ES-I3 (cell line): ENCODE results near the gene MUSTN1.

Source experiments
- H3K36me3 ChIP-seq: 2 replicates; pipeline ENCODE4 v1.6.1; 2013; ENCODE audit warnings: mild to moderate bottlenecking, low read length, control low read depth, moderate library complexity; ENCODE audit not compliant: insufficient read depth
- H3K4me1 ChIP-seq: 2 replicates; pipeline ENCODE4 v1.6.1; 2013; ENCODE audit warnings: mild to moderate bottlenecking, control low read depth, low read length; ENCODE audit not compliant: insufficient read depth
- H3K9ac ChIP-seq: 2 replicates; pipeline ENCODE4 v1.6.1; 2013; ENCODE audit warnings: low read depth, mild to moderate bottlenecking, low read length, moderate library complexity
- H3K9me3 ChIP-seq: 2 replicates; pipeline ENCODE4 v1.6.1; 2013; ENCODE audit warnings: mild to moderate bottlenecking, low read length, moderate library complexity; ENCODE audit not compliant: control insufficient read depth, insufficient read depth

Gene MUSTN1

DNA sequence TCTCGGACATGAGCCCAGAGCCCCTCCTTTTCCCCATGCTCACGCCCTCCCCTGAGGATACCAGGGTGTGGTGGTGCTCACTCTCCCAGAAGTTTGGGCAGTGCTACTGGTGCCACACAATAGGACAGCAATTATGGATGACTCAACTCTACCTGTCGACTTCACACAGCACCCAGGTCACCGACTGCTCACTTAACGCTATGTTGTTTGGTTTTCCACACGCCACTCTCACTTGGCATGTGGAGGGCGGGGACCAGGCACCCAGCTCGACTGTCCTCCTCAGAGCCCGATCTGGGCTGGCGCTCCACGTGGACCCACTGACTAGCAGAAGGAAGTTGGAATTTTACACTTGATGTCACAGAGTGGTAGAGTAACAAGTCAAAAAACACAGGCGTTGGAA, 31.6 kb upstream of the MUSTN1 start:
- H3K9me3 ChIP-seq, result no peaks in the 10 kb centered on the region
- no peaks in the 10 kb centered on the region for H3K4me1 ChIP-seq
- H3K36me3 ChIP-seq, result no peaks in the 10 kb centered on the region
- H3K9ac ChIP-seq, result no peak overlapping the region

DNA sequence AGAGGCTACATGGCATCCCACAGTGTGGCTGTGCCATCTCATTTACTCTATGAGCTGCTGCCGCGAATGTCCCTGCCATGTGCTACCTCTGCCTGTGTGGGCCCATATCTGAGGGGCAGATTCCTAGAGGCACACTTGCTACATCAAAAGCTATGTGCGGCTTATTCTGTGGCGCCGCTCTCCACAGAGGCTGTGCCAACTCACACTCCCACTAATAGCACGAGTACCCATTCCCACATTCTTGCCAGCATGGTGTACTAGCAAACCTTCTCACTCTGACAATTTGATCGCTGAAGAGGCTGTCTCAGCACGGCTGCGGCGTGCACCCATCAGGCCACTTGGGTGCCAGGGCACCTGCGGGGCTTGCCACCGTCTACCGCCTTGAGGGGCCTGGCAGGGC, 31.2 kb upstream of the MUSTN1 start:
- no peak overlapping the region for H3K9ac ChIP-seq
- H3K36me3 ChIP-seq, result no peaks in the 10 kb centered on the region
- no peaks in the 10 kb centered on the region for H3K4me1 ChIP-seq
- H3K9me3 ChIP-seq, result no peaks in the 10 kb centered on the region

DNA sequence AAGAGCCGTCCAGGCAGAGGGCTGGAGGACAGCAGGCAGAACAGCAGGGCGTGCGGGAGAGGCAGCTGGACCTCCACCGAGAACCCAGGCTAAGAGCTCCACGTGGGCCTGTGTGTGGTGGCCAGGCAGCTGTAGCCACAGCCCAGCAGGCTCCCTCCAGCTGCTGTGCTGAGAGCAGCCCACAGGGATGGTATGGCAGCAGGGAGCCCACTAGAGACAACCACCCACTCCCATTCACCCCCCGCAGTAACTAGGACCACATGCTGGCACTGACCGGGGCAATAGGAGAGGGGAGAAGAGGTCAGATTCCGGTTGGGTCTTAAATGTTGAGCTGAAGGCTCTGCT, 25.6 kb upstream of the MUSTN1 start:
- H3K4me1 ChIP-seq, result no peaks in the 10 kb centered on the region
- H3K36me3 ChIP-seq, result no peaks in the 10 kb centered on the region
- no peak overlapping the region for H3K9ac ChIP-seq
- H3K9me3 ChIP-seq, result no peaks in the 10 kb centered on the region

DNA sequence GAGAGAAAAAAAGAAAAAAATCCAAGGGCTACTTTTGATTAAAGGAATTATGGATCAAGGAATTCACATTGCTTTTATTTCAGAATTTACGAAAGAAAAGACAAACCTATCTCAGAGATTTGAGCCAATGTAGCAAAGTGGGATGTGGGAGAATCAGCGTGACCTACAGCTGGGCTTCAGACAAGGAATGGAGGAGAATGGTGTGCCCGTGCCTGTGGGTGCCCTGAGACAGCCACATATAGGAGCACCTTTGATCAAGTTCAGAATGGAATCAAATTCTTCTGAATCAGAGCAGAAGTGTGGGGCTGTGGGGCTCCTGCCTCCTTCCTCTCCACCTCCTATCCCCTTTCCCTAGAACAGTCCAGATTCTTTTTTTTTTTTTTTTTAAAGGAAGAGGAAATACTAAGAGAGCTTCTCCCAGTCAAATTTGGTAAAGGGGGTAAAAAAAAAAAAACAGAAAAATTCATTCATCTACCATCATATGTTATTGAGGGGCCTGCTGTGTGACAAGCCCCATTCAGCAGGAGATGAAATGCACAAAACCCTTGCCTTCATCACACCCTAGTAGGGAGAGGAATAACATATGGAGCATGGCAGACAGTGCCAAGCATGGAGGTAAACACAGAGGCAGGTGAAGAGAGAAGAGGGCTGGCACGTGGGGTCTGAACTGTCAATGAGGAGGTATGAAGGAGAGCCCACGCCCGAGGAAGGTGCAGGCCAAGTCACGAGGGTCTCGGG, 25.0 kb upstream of the MUSTN1 start:
- H3K4me1 ChIP-seq, result no peaks in the 10 kb centered on the region
- H3K36me3 ChIP-seq, result no peaks in the 10 kb centered on the region
- H3K9me3 ChIP-seq, result no peaks in the 10 kb centered on the region
- H3K9ac ChIP-seq, result no peak overlapping the region

DNA sequence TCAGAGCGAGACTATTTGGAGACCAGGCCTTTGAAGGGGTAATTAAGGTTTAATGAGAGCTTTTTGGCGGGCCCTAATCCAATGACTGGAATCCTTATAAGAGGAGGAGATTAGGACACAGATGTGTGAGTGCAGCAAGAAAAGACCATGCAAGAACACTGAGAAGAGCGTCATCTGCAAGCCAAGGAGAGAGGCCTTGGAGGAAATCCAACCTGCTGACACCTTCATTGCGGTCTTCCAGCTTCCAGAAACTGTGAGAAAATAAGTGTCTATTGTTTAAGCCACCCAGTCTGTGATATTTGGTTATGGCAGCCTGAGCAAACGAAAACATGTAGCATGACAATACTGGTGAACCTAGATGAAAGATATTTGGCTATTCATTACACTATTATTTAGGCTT, 23.0 kb upstream of the MUSTN1 start:
- no peak overlapping the region for H3K9ac ChIP-seq
- no peaks in the 10 kb centered on the region for H3K4me1 ChIP-seq
- no peaks in the 10 kb centered on the region for H3K9me3 ChIP-seq
- no peaks in the 10 kb centered on the region for H3K36me3 ChIP-seq

DNA sequence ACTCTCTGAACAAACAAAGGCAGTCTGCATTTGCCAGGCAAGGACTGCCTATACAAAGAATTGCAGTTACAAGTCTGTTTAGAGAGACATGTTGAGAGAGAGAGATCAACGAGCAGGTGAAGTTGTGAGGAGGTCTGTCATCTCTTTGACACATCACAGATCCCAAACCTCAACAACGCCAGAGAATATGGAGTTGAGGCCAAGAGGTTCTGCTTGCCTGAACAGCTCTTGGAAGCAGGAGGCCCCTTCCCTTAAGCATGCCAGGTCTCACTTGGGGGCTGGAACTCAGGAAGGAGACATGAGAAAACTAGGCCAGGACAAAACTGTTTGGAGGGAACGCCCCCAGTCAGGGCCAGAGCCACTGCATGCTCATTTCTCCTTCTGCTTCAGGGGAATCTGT, 22.3 kb upstream of the MUSTN1 start:
- Histone ChIP-seq H3K4me1 (no peaks in the 10 kb centered on the region), H3K9me3 (no peaks in the 10 kb centered on the region), H3K9ac (no peak overlapping the region), H3K36me3 (no peaks in the 10 kb centered on the region; the same call in 1 of the 2 replicates)

DNA sequence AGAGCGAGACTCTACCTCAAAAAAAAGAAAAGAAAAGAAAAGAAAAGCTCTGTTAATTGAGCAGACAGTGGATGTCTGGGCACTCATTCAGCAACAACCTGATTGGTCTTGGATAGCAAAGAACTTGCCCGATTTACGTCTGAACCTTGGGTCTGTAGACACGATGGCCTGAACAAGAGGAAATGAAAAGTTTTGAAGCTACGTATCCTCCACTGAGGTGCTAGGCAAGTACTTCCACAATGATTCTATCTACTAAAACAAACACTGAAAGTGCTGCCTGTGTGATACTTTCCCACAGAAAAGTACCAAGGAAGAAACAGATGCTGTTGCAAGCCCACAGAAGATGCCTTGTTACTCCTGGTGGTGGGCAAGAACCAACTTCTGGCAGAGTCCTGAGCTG, 21.8 kb upstream of the MUSTN1 start:
- no peak overlapping the region for H3K9ac ChIP-seq

DNA sequence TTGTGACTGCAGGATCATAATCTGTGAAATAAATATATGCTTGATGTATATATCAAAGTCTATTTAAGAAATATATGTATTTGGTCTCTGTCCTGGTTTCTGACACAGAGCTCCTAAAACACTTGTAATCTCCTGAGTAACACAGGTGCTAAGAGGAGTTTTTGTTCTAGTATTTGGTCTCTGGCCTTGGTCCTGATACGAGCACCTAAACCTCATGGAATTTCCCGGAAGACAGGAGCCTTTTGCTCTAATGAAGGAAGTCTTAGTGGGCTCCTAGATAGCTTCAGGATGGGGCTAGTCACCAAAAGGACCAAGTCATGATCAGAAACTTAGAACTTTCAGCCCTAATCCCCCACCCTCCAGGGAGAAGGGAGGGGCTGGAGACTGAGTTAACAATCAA, 19.2 kb upstream of the MUSTN1 start:
- H3K9ac ChIP-seq, result no peak overlapping the region
- H3K9me3 ChIP-seq, result no peaks in the 10 kb centered on the region
- H3K36me3 ChIP-seq, result no peaks in the 10 kb centered on the region; the same call in 1 of the 2 replicates
- no peaks in the 10 kb centered on the region for H3K4me1 ChIP-seq

More for the DNA sequence above, 21.8 kb upstream of the MUSTN1 start:
- Histone ChIP-seq H3K4me1 (no peaks in the 10 kb centered on the region), H3K9me3 (no peaks in the 10 kb centered on the region), H3K36me3 (no peaks in the 10 kb centered on the region; the same call in 1 of the 2 replicates)

DNA sequence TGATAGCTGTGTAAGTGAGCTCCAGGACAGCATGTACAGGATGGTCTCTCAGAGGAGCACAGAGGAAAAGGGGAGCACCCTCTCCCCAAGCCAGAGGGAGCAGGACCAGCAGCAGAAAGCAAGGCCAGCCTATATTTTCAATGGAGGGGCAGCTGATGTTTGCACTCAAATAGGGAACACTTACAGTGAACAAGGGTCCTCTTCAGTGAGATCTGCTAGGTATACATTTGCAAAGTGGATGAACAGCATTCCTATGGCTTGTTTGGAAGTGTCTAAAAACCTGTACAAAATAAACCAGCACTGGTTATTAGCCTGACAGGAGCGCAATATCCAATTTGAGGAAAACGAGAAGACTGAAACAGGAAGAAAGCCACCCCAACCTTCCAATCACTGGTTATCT, 17.6 kb upstream of the MUSTN1 start:
- H3K4me1 ChIP-seq, result no peaks in the 10 kb centered on the region

DNA sequence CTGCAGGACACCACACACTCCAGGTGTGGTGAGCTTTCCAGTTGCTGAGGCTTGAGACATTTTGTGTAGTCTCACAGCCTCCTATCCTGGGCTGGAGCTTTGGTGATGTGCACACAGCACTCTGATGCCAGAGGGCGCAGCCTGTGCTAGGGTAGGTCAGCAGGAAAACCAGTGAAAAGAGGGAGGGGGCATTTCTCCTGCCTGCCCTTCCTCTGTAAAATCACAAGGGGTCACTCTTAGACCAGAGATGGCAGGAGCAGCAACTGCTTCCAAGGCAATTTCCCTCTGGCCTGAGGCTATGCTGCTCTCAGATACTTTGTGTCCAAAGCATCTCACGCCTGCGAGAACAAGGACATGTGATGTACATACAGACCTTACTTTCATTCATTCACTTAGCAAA, 16.5 kb upstream of the MUSTN1 start:
- H3K4me1 ChIP-seq, result no peaks in the 10 kb centered on the region
- no peak overlapping the region for H3K9ac ChIP-seq
- H3K36me3 ChIP-seq, result peaks cover 7% of the 10 kb centered on the region; the same call in 1 of the 2 replicates
- H3K9me3 ChIP-seq, result no peaks in the 10 kb centered on the region

More for the DNA sequence above, 17.6 kb upstream of the MUSTN1 start:
- no peak overlapping the region for H3K9ac ChIP-seq
- peaks cover 7% of the 10 kb centered on the region; the same call in 1 of the 2 replicates for H3K36me3 ChIP-seq
- no peaks in the 10 kb centered on the region for H3K9me3 ChIP-seq

DNA sequence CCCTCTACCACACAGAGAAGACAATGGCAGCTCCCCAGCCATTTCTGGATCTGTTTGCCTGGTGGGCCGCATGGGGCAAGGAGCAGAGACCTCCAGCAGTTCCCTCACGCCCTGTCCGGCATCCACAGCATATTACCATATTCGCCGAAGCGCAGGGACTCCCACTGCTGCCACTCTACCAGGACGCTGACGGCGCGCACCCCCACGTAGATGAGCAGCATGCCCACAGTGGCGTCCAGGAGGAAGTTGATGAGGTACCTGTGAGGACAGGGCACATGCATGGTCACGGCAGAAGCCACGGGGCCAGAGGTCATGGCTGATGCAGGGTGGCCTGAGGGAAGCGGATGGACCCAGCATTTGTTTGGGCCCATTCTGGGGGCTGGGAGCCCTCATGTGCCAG, 14.8 kb upstream of the MUSTN1 start:
- Histone ChIP-seq H3K9ac (no peak overlapping the region), H3K36me3 (peaks cover 7% of the 10 kb centered on the region; the same call in 1 of the 2 replicates), H3K9me3 (no peaks in the 10 kb centered on the region), H3K4me1 (no peaks in the 10 kb centered on the region)

DNA sequence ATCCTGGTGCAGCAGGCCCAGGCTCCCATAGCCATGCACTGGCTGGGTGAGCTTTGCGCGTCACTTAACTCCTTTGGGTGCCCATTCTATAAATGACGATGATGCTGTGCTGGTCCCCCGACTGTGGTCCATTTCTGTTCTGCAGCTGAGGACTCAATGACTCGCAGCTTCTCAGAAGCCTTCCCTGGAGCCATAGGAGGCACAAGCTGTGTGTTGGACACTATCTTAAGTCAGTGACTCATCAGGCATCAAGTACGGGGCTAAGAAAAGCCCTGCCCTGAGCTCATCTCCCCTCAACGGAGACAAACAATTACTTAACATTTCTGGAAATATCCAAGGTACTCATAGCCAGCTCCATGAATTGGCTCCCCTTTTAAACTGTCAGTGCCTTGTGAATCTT, 13.8 kb upstream of the MUSTN1 start:
- no peaks in the 10 kb centered on the region for H3K9me3 ChIP-seq
- H3K9ac ChIP-seq, result no peak overlapping the region
- H3K4me1 ChIP-seq, result no peaks in the 10 kb centered on the region
- H3K36me3 ChIP-seq, result peaks cover 7% of the 10 kb centered on the region; the same call in 1 of the 2 replicates

DNA sequence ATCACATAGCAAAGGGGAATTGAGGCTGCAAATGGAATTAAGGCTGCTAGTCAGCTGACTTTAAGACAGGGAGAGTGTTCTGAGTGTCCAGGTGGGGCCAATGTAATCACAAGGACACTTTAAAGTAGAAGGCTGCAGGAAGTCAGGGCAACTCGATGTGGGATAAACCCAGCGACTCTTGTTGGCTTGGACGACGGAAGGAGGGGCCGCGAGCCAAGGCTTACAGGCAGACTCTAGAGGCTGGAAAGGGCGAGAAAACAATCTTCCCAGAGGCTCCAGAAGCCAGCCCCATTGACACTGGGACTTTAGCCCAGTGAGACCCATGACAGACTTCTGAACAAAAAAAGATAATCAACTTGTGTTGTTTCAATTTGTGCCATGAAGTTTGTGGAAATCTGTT, 12.9 kb upstream of the MUSTN1 start:
- H3K4me1 ChIP-seq, result no peaks in the 10 kb centered on the region
- peaks cover 7% of the 10 kb centered on the region; the same call in 1 of the 2 replicates for H3K36me3 ChIP-seq
- H3K9me3 ChIP-seq, result no peaks in the 10 kb centered on the region
- H3K9ac ChIP-seq, result no peak overlapping the region

DNA sequence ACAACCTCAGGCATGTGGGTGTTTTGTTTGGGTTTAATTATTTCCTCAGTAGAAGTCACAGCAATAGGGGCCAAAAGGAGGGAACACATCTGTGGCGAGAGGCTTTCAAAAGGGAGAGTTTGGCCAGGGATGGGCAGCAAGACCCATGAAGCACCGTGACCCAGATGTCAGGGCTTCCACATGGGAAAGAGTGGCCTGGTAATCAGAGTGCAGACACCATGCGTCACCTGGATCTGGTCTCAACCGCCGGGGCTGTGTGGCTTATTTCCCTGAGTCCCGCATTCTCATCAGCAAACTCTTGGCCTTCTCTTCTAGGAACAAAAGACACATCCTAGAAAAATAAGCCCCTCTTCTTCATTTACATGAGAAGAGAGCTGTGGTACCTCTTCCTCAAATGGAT, 12.4 kb upstream of the MUSTN1 start:
- no peaks in the 10 kb centered on the region for H3K4me1 ChIP-seq
- H3K36me3 ChIP-seq, result peaks cover 7% of the 10 kb centered on the region; the same call in 1 of the 2 replicates
- H3K9me3 ChIP-seq, result no peaks in the 10 kb centered on the region
- no peak overlapping the region for H3K9ac ChIP-seq

DNA sequence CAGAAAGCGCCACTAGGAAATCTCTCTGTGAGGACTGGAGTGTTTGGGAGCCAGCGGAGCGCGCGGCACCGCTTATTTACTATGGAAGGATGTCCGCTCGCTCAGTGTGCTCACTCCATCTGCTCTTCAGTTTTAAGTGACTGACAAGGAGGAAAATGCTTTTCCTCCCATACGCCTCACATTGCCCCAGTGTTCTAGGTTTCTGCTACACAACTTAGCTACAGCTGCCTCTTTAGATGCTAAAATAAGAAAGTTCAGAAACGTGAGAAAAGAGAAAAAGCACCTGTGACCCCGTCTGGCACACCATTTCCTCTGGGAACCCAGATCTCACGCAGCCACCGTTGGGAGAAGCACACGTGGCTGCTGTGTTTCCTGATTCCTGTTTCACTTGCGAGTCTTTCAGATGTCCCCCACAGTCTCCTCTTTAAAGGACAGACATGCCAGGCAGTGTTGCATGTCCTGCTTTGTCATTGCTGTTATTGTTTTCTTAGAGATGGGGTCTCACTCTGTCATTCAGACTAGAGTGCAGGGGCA, 11.7 kb upstream of the MUSTN1 start:
- Histone ChIP-seq H3K4me1 (no peaks in the 10 kb centered on the region), H3K9me3 (no peaks in the 10 kb centered on the region), H3K9ac (no peak overlapping the region), H3K36me3 (peaks cover 7% of the 10 kb centered on the region; the same call in 1 of the 2 replicates)
